ENCODE measurements around the gene TSSK2.

Gene TSSK2

GRCh38 chr22:19110646-19111045, 20.5 kb upstream of the TSSK2 start:
- TF ChIP-seq, protein P1, sequence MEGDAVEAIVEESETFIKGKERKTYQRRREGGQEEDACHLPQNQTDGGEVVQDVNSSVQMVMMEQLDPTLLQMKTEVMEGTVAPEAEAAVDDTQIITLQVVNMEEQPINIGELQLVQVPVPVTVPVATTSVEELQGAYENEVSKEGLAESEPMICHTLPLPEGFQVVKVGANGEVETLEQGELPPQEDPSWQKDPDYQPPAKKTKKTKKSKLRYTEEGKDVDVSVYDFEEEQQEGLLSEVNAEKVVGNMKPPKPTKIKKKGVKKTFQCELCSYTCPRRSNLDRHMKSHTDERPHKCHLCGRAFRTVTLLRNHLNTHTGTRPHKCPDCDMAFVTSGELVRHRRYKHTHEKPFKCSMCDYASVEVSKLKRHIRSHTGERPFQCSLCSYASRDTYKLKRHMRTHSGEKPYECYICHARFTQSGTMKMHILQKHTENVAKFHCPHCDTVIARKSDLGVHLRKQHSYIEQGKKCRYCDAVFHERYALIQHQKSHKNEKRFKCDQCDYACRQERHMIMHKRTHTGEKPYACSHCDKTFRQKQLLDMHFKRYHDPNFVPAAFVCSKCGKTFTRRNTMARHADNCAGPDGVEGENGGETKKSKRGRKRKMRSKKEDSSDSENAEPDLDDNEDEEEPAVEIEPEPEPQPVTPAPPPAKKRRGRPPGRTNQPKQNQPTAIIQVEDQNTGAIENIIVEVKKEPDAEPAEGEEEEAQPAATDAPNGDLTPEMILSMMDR (IDR thresholded peaks at IDR 0.05; ENCODE audit: insufficient read depth, low read depth, low read length, missing control alignments), result no peak
- no peak for DNase-seq (ENCODE audit: low read depth)
- no peak overlapping the region for H3K4me3 ChIP-seq (ENCODE audit: low read depth, low read length)

DNA sequence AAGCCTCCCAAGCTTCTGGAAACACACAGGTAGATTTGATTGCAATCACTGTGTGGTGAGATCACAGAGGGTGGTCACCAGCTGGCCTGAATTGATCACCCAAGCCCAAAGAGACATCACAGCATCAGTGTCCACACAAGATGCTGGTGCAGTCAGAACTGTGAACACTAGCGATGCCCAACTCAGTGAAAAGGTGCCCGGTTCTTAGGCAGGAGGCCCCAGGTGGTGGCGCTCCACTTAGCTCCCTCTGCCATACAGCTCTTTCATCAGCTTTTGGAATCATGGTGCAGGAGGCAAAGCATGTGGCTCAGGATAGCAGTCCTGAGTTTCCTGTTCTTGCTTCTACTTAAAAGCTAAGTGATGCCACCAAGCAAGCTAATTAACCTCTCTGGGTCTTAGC, 20.0 kb upstream of the TSSK2 start:
- TF ChIP-seq, protein P1 (IDR thresholded peaks at IDR 0.05; ENCODE audit: insufficient read depth, low read depth, low read length, missing control alignments), result no peak
- H3K4me3 ChIP-seq (ENCODE audit: low read depth, low read length), result no peak overlapping the region
- no peak for DNase-seq (ENCODE audit: low read depth)

DNA sequence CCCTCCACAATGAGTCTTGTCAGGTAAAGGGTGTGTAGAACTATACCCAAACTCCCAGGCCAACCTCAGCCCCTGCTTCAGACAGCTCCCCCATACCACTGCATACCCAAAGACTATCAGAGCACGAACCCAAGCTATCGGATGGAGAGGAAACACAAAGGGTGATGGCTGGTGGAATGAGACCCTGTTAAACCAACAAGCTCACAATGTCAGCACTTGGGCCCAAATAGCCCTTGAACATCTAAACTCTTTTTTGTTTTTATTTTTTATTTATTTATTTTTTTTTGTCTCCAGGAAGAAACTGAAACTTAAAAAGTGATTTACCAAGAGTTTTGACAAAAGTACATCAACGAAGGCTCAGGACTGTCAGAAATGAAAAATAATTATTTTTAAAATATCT, 19.5 kb upstream of the TSSK2 start:
- no peak overlapping the region for H3K4me3 ChIP-seq (ENCODE audit: low read depth, low read length)
- no peak for DNase-seq (ENCODE audit: low read depth)
- TF ChIP-seq, protein P1 (IDR thresholded peaks at IDR 0.05; ENCODE audit: insufficient read depth, low read depth, low read length, missing control alignments), result no peak

DNA sequence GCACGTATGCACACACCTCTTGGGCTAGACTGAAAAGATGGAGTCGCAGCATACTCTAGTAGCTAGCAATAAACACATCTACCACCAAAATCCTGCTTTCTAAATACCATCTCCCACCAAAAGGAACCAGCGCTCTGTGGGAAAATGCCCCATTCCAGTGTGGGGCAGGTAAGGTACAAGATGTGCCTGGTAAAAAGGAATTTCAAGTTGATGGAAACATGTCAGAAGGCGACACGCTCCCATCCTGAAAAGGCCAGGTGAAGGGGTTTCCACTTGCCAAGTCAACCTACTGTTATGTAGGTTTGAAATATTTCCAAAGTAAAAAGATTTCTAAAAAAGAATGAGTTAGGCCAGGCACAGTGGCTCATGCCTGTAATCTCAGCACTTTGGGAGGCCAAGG, 17.7 kb upstream of the TSSK2 start:
- TF ChIP-seq, protein P1 (IDR thresholded peaks at IDR 0.05; ENCODE audit: insufficient read depth, low read depth, low read length, missing control alignments), result no peak
- no peak overlapping the region for H3K4me3 ChIP-seq (ENCODE audit: low read depth, low read length)
- no peak for DNase-seq (ENCODE audit: low read depth)

GRCh38 chr22:19114984-19115552, 16.0 kb upstream of the TSSK2 start:
- TF ChIP-seq, protein P1 (IDR thresholded peaks at IDR 0.05; ENCODE audit: insufficient read depth, low read depth, low read length, missing control alignments), result no peak
- no peak overlapping the region for H3K4me3 ChIP-seq (ENCODE audit: low read depth, low read length)
- no peak for DNase-seq (ENCODE audit: low read depth)

GRCh38 chr22:19115628-19116027, 15.5 kb upstream of the TSSK2 start:
- no peak overlapping the region for H3K4me3 ChIP-seq (ENCODE audit: low read depth, low read length)
- TF ChIP-seq, protein P1 (IDR thresholded peaks at IDR 0.05; ENCODE audit: insufficient read depth, low read depth, low read length, missing control alignments), result no peak
- no peak for DNase-seq (ENCODE audit: low read depth)

GRCh38 chr22:19117111-19117512, 14.0 kb upstream of the TSSK2 start:
- H3K4me3 ChIP-seq (ENCODE audit: low read depth, low read length), result no peak overlapping the region
- TF ChIP-seq, protein P1 (IDR thresholded peaks at IDR 0.05; ENCODE audit: insufficient read depth, low read depth, low read length, missing control alignments), result no peak
- no peak for DNase-seq (ENCODE audit: low read depth)

All from GM12865 (cell line).